Osteocyte (in vitro differentiated cells): ENCODE data around the gene WIPF2. TPM values are rescaled to one million over a fixed set of nuclear protein-coding genes. Genes with fewer than 3 reads are reported as not detected.

Source experiments
- DNase-seq: peaks from one replicate; pipeline ENCODE4 v3.0.0; 2021; ENCODE audit warnings: mixed read lengths; ENCODE audit not compliant: unreplicated experiment; ENCODE audit errors: extremely low spot score
- H3K27ac Mint-ChIP-seq: one replicate; pipeline ENCODE4 v1.8.0; 2021; ENCODE audit warnings: mild to moderate bottlenecking, mixed read lengths; ENCODE audit not compliant: unreplicated experiment
- H3K27me3 Mint-ChIP-seq: one replicate; pipeline ENCODE4 v1.8.0; 2021; ENCODE audit warnings: mixed read lengths; ENCODE audit not compliant: unreplicated experiment
- H3K36me3 Mint-ChIP-seq: one replicate; pipeline ENCODE4 v1.8.0; 2021; ENCODE audit warnings: mixed read lengths; ENCODE audit not compliant: unreplicated experiment
- H3K4me1 Mint-ChIP-seq: one replicate; pipeline ENCODE4 v1.8.0; 2021; ENCODE audit warnings: mixed read lengths; ENCODE audit not compliant: unreplicated experiment
- H3K4me3 Mint-ChIP-seq: one replicate; pipeline ENCODE4 v1.8.0; 2021; ENCODE audit warnings: mild to moderate bottlenecking, moderate library complexity, mixed read lengths; ENCODE audit not compliant: unreplicated experiment
- H3K9me3 Mint-ChIP-seq: one replicate; pipeline ENCODE4 v1.8.0; 2021; ENCODE audit warnings: mixed read lengths; ENCODE audit not compliant: unreplicated experiment
- CTCF ChIP-seq: fragments of 200-600 bp; sonication (generic); IDR thresholded peaks from 2 replicates; pipeline ENCODE4 v1.5.0; 2021; ENCODE audit warnings: antibody characterized with exemption, mild to moderate bottlenecking, moderate library complexity
- total RNA-seq: library from RNA; stranded (reverse); gene quantifications from 2 replicates; pipeline ENCODE4 v1.2.1, GENCODE V29; 2021

The WIPF2 gene
- total RNA-seq, 1 donor from 2014 or later = 28.3 TPM

- Mint-ChIP-seq H3K27me3 (no peaks in the 10 kb centered on the region), H3K27ac (no peak overlapping the region), H3K4me3 (no peak overlapping the region), H3K9me3 (no peaks in the 10 kb centered on the region), H3K4me1 (peaks cover 7% of the 10 kb centered on the region), H3K36me3 (peaks cover 56% of the 10 kb centered on the region)
- no peak for TF ChIP-seq CTCF
- DNase-seq = no peak
Observed at GRCh38 chr17:40278414-40278813, 59.3 kb downstream of the WIPF2 start.

GRCh38 chr17:40279402-40279801 lies 60.3 kb downstream of the WIPF2 start:
- DNase-seq = no peak
- Mint-ChIP-seq H3K9me3 (no peaks in the 10 kb centered on the region), H3K4me1 (peaks cover 17% of the 10 kb centered on the region), H3K4me3 (no peak overlapping the region), H3K36me3 (peaks cover 54% of the 10 kb centered on the region), H3K27me3 (no peaks in the 10 kb centered on the region), H3K27ac (no peak overlapping the region)
- TF ChIP-seq CTCF = no peak

GRCh38 chr17:40281663-40282062 lies 62.6 kb downstream of the WIPF2 start:
- H3K4me1 Mint-ChIP-seq = peaks cover 28% of the 10 kb centered on the region
- TF ChIP-seq CTCF = no peak
- no peak for DNase-seq
- no peaks in the 10 kb centered on the region for H3K27me3 Mint-ChIP-seq
- peaks cover 41% of the 10 kb centered on the region for H3K36me3 Mint-ChIP-seq
- H3K27ac Mint-ChIP-seq = no peak overlapping the region
- H3K9me3 Mint-ChIP-seq = no peaks in the 10 kb centered on the region
- no peak overlapping the region for H3K4me3 Mint-ChIP-seq

- no peaks in the 10 kb centered on the region for H3K27me3 Mint-ChIP-seq
- peak overlapping the region; percentile 88 for H3K27ac Mint-ChIP-seq
- no peak for TF ChIP-seq CTCF
- H3K4me1 Mint-ChIP-seq = peaks cover 37% of the 10 kb centered on the region
- H3K4me3 Mint-ChIP-seq = peak overlapping the region; percentile 51
- no peaks in the 10 kb centered on the region for H3K9me3 Mint-ChIP-seq
- peaks cover 26% of the 10 kb centered on the region for H3K36me3 Mint-ChIP-seq
- DNase-seq = no peak
Observed at GRCh38 chr17:40283662-40284061, 64.6 kb downstream of the WIPF2 start.

- Mint-ChIP-seq H3K27ac (peak overlapping the region; percentile 88), H3K36me3 (peaks cover 23% of the 10 kb centered on the region), H3K9me3 (no peaks in the 10 kb centered on the region), H3K4me1 (peaks cover 40% of the 10 kb centered on the region), H3K27me3 (no peaks in the 10 kb centered on the region), H3K4me3 (peak overlapping the region; percentile 51)
- DNase-seq = no peak
- peak; percentile 42 for TF ChIP-seq CTCF
Observed at GRCh38 chr17:40284085-40284713, 65.1 kb downstream of the WIPF2 start.
